H9 (cell line): ENCODE data around the gene ACAP2. TPM values are rescaled to one million over a fixed set of nuclear protein-coding genes. Genes with fewer than 3 reads are reported as not detected.

Source experiments
- DNase-seq: peaks from one replicate; pipeline ENCODE4 v3.0.0-alpha.2; 2017
- H2AFZ ChIP-seq: one replicate; pipeline ENCODE4 v1.6.1; 2013; ENCODE audit warnings: mild to moderate bottlenecking, low read length, control low read depth, moderate library complexity
- H2AK5ac ChIP-seq: 2 replicates; pipeline ENCODE4 v1.6.1; 2013; ENCODE audit warnings: low read length, control low read depth, mixed read lengths; ENCODE audit not compliant: insufficient read length
- H2BK120ac ChIP-seq: one replicate; pipeline ENCODE4 v1.6.1; 2013; ENCODE audit warnings: low read depth, mild to moderate bottlenecking, low read length, control low read depth, inconsistent platforms; ENCODE audit not compliant: poor library complexity, severe bottlenecking
- H2BK12ac ChIP-seq: 2 replicates; pipeline ENCODE4 v1.6.1; 2013; ENCODE audit warnings: low read length, control low read depth, mixed read lengths, low read depth; ENCODE audit not compliant: insufficient read length
- H2BK15ac ChIP-seq: 2 replicates; pipeline ENCODE4 v1.6.1; 2013; ENCODE audit warnings: low read depth, low read length, control low read depth
- H2BK20ac ChIP-seq: one replicate; pipeline ENCODE4 v1.6.1; 2013; ENCODE audit warnings: low read depth, mild to moderate bottlenecking, low read length, control low read depth, inconsistent platforms; ENCODE audit not compliant: poor library complexity, severe bottlenecking
- H2BK5ac ChIP-seq: 2 replicates; pipeline ENCODE4 v1.6.1; 2013; ENCODE audit warnings: low read length, control low read depth, mixed read lengths; ENCODE audit not compliant: insufficient read length
- H3K14ac ChIP-seq: 2 replicates; pipeline ENCODE4 v1.6.1; 2013; ENCODE audit warnings: low read length, control low read depth; ENCODE audit not compliant: insufficient read depth
- H3K18ac ChIP-seq: 2 replicates; pipeline ENCODE4 v1.6.1; 2013; ENCODE audit warnings: low read depth, mild to moderate bottlenecking, mixed read lengths, low read length, control low read depth; ENCODE audit not compliant: insufficient read length
- H3K23ac ChIP-seq: 2 replicates; pipeline ENCODE4 v1.6.1; 2013; ENCODE audit warnings: low read length, control low read depth, mixed read lengths, low read depth; ENCODE audit not compliant: insufficient read length
- H3K23me2 ChIP-seq: 2 replicates; pipeline ENCODE4 v1.6.1; 2013; ENCODE audit warnings: low read depth, mild to moderate bottlenecking, mixed read lengths, low read length, control low read depth; ENCODE audit not compliant: insufficient read length, poor library complexity, severe bottlenecking
- H3K27ac ChIP-seq: 2 replicates; pipeline ENCODE4 v1.5.1; 2013; ENCODE audit warnings: low read length, control low read depth, mixed read lengths, low read depth; ENCODE audit not compliant: insufficient read length
- H3K27me3 ChIP-seq: 2 replicates; pipeline ENCODE4 v1.6.1; 2013; ENCODE audit warnings: low read length, control low read depth, inconsistent platforms; ENCODE audit not compliant: insufficient read depth
- H3K4ac ChIP-seq: 2 replicates; pipeline ENCODE4 v1.6.1; 2013; ENCODE audit warnings: low read depth, mild to moderate bottlenecking, control low read depth, inconsistent platforms, low read length, moderate library complexity
- H3K4me1 ChIP-seq: 2 replicates; pipeline ENCODE4 v1.6.1; 2013; ENCODE audit warnings: low read length, control low read depth, inconsistent platforms; ENCODE audit not compliant: insufficient read depth
- H3K4me2 ChIP-seq: 2 replicates; pipeline ENCODE4 v1.6.1; 2013; ENCODE audit warnings: low read length, control low read depth, mixed read lengths; ENCODE audit not compliant: insufficient read length, insufficient read depth
- H3K56ac ChIP-seq: 2 replicates; pipeline ENCODE4 v1.6.1; 2013; ENCODE audit warnings: low read depth, mild to moderate bottlenecking, mixed read lengths, low read length, control low read depth; ENCODE audit not compliant: insufficient read length
- H3K79me1 ChIP-seq: 2 replicates; pipeline ENCODE4 v1.6.1; 2013; ENCODE audit warnings: low read depth, mild to moderate bottlenecking, moderate library complexity, low read length, control low read depth, inconsistent platforms; ENCODE audit not compliant: insufficient read depth, poor library complexity, severe bottlenecking
- H3K79me2 ChIP-seq: 2 replicates; pipeline ENCODE4 v1.6.1; 2013; ENCODE audit warnings: low read length, control low read depth, inconsistent platforms; ENCODE audit not compliant: insufficient read depth
- H3K9ac ChIP-seq: 2 replicates; pipeline ENCODE4 v1.6.1; 2013; ENCODE audit warnings: low read length, control low read depth, mixed read lengths; ENCODE audit not compliant: insufficient read length; ENCODE audit errors: extremely low read depth
- H3K9me3 ChIP-seq: one replicate; pipeline ENCODE4 v1.6.1; 2013; ENCODE audit warnings: low read depth, low read length, inconsistent platforms; ENCODE audit not compliant: control insufficient read depth
- H3T11ph ChIP-seq: one replicate; pipeline ENCODE4 v1.6.1; 2013; ENCODE audit warnings: mild to moderate bottlenecking, low read length, control low read depth, inconsistent platforms
- H4K20me1 ChIP-seq: one replicate; pipeline ENCODE4 v1.6.1; 2013; ENCODE audit not compliant: control insufficient read depth, insufficient read length, insufficient read depth
- H4K5ac ChIP-seq: 2 replicates; pipeline ENCODE4 v1.6.1; 2013; ENCODE audit warnings: low read depth, mild to moderate bottlenecking, mixed read lengths, low read length, control low read depth; ENCODE audit not compliant: insufficient read length
- H4K8ac ChIP-seq: replicated peaks from 2 replicates; pipeline ENCODE4 v1.6.1; 2013; ENCODE audit warnings: low read length, control low read depth, mixed read lengths, low read depth; ENCODE audit not compliant: insufficient read length
- H4K91ac ChIP-seq: 2 replicates; pipeline ENCODE4 v1.6.1; 2013; ENCODE audit warnings: low read depth, mild to moderate bottlenecking, moderate library complexity, mixed read lengths, low read length, control low read depth; ENCODE audit not compliant: insufficient read length
- H3K27ac Mint-ChIP-seq, 3 experiments: 2 replicates in 2 of 3; 3 replicates in 1 of 3; pipeline ENCODE4 v1.8.0; 2020 to 2021; ENCODE audit warnings: mixed read lengths in 3 of 3, mild to moderate bottlenecking in 1 of 3, moderate library complexity in 1 of 3
- H3K27me3 Mint-ChIP-seq: 2 replicates; pipeline ENCODE4 v1.8.0; 2021; ENCODE audit warnings: low read depth, mild to moderate bottlenecking, moderate library complexity, mixed read lengths
- H3K36me3 Mint-ChIP-seq, 3 experiments: 2 replicates in 2 of 3; 3 replicates in 1 of 3; pipeline ENCODE4 v1.8.0; 2020 to 2021; ENCODE audit warnings: low read depth in 3 of 3, mixed read lengths in 3 of 3; ENCODE audit not compliant: insufficient read depth in 1 of 3
- H3K4me1 Mint-ChIP-seq, 2 experiments: 2 replicates each; pipeline ENCODE4 v1.8.0; 2020; ENCODE audit warnings: mixed read lengths in 2 of 2
- H3K4me3 Mint-ChIP-seq, 2 experiments: 2 replicates in 1 of 2; 3 replicates in 1 of 2; pipeline ENCODE4 v1.8.0; 2020 to 2021; ENCODE audit warnings: mild to moderate bottlenecking in 2 of 2, mixed read lengths in 2 of 2, moderate library complexity in 1 of 2
- H3K9me3 Mint-ChIP-seq, 2 experiments: 2 replicates in 1 of 2; 3 replicates in 1 of 2; pipeline ENCODE4 v1.8.0; 2020; ENCODE audit warnings: mild to moderate bottlenecking in 2 of 2, mixed read lengths in 2 of 2, moderate library complexity in 1 of 2
- CTCF ChIP-seq: fragments of 200-600 bp; sonication (generic); conservative IDR thresholded peaks from 3 replicates; pipeline ENCODE4 v1.8.0; 2021; ENCODE audit warnings: antibody characterized with exemption, mild to moderate bottlenecking
- WGBS: extraction: QIAGEN DNeasy Blood & Tissue Kit; methylation state at CpG from one replicate; pipeline ENCODE4 v1.1.7; 2013; ENCODE audit warnings: missing lambda C conversion rate, low lambda C conversion rate, mixed read lengths; ENCODE audit not compliant: insufficient read length; ENCODE audit errors: extremely low coverage; 5-methylcytosine and 5-hydroxymethylcytosine counted together
- total RNA-seq: library from RNA; stranded (reverse); gene quantifications from 2 replicates; pipeline ENCODE4 v1.2.1, GENCODE V29; 2021

Gene ACAP2
- total RNA-seq, 1 experiment from 2014 or later, result 30.8 TPM

GRCh38 chr3:195384952-195385351, 57.9 kb downstream of the ACAP2 start:
- no peaks in the 10 kb centered on the region for H3K27me3 ChIP-seq
- no peaks in the 10 kb centered on the region for H3K9me3 Mint-ChIP-seq
- H2AFZ ChIP-seq, result no peak overlapping the region
- no peak overlapping the region for H4K8ac ChIP-seq
- H2BK15ac ChIP-seq, result no peak overlapping the region
- H3K4me1 ChIP-seq, result peaks cover 6% of the 10 kb centered on the region
- H3K23me2 ChIP-seq, result no peaks in the 10 kb centered on the region
- H3K4me2 ChIP-seq, result no peak overlapping the region
- H3K9me3 ChIP-seq, result no peaks in the 10 kb centered on the region
- no peak overlapping the region for H3T11ph ChIP-seq
- H3K4me1 Mint-ChIP-seq, result peaks cover 42 to 51% of the 10 kb centered on the region in 2 experiments
- no peaks in the 10 kb centered on the region for H4K20me1 ChIP-seq
- H4K5ac ChIP-seq, result no peak overlapping the region
- H3K79me1 ChIP-seq, result no peaks in the 10 kb centered on the region
- no peaks in the 10 kb centered on the region; a peak in 1 of 7 replicates for H3K36me3 Mint-ChIP-seq
- no CpG with 5 or more reads among the region's 1 CpG for WGBS
- no peak overlapping the region for H3K23ac ChIP-seq
- no peaks in the 10 kb centered on the region for H3K79me2 ChIP-seq
- H2AK5ac ChIP-seq, result no peak overlapping the region
- H4K91ac ChIP-seq, result no peak overlapping the region
- H3K9ac ChIP-seq, result no peak overlapping the region
- H3K27me3 Mint-ChIP-seq, result no peaks in the 10 kb centered on the region
- no peak overlapping the region for H2BK120ac ChIP-seq
- no peak overlapping the region for H3K18ac ChIP-seq
- no peak overlapping the region for H3K56ac ChIP-seq
- H3K14ac ChIP-seq, result no peak overlapping the region
- H3K27ac Mint-ChIP-seq, result peak overlapping the region in 2 of 3 experiments; percentile 87 to 91; a peak in 3 of 7 replicates
- no peak overlapping the region for H3K4ac ChIP-seq
- H2BK12ac ChIP-seq, result no peak overlapping the region
- peak overlapping the region; percentile 52 for H3K27ac ChIP-seq
- no peak overlapping the region for H2BK20ac ChIP-seq
- no peak for DNase-seq
- no peak overlapping the region for H2BK5ac ChIP-seq
- no peak overlapping the region; a peak in 1 of 5 replicates for H3K4me3 Mint-ChIP-seq
- TF ChIP-seq CTCF, result no peak
